Panc1 (cell line): Measurements from ENCODE around the gene CSMD2. TPM values are rescaled to one million over a fixed set of nuclear protein-coding genes. Genes with fewer than 3 reads are reported as not detected.

Experiments
- ATAC-seq: fragments of 200-7000 bp; cut with Tn5 transposase; 2 replicates; pipeline ENCODE4 v1.9.1; 2020; ENCODE audit warnings: mild to moderate bottlenecking, moderate library complexity
- BruUV-seq: library from RNA; stranded (reverse); fragments of 400-500 nt; replicated peaks from 2 replicates; lab custom pipeline; 2021; lab: Mats Ljungman, UMichigan
- CTCF ChIA-PET: fragments of 300-600 bp; sonication (Branson Sonifier 250); formaldehyde crosslinking; loops from one replicate; lab custom pipeline; 2022; ENCODE audit warnings: antibody characterized with exemption; lab: Charles Lee
- POLR2A ChIA-PET: fragments of 300-600 bp; sonication (Branson Sonifier 250); formaldehyde crosslinking; loops from one replicate; lab custom pipeline; 2022; ENCODE audit warnings: antibody characterized with exemption; lab: Charles Lee
- DNase-seq: peaks from one replicate; pipeline ENCODE4 v3.0.0-alpha.2; 2010; ENCODE audit warnings: low read depth, low spot score
- H3K27ac ChIP-seq: 2 replicates; pipeline ENCODE4 v1.5.1; 2011; ENCODE audit warnings: mild to moderate bottlenecking, low read length, inconsistent platforms
- H3K27me3 ChIP-seq: fragments of 200-500 bp; sonication (Bioruptor generic); 2 replicates; pipeline ENCODE4 v1.6.0; 2014; ENCODE audit warnings: low read length, inconsistent platforms; ENCODE audit not compliant: control insufficient read depth, insufficient read depth
- H3K36me3 ChIP-seq: fragments of 200-500 bp; sonication (Bioruptor generic); 2 replicates; pipeline ENCODE4 v1.5.1; 2014; ENCODE audit warnings: inconsistent platforms, mild to moderate bottlenecking, low read length, moderate library complexity; ENCODE audit not compliant: control insufficient read depth, insufficient read depth
- H3K4me1 ChIP-seq: 2 replicates; pipeline ENCODE4 v1.5.1; 2011; ENCODE audit warnings: inconsistent platforms, mild to moderate bottlenecking, low read length, moderate library complexity; ENCODE audit not compliant: control insufficient read depth, insufficient read depth
- H3K4me3 ChIP-seq, 2 experiments: 2 replicates each; pipeline ENCODE4 v1.5.1; 2011 to 2012; ENCODE audit warnings: low read depth in 2 of 2, low read length in 2 of 2, mild to moderate bottlenecking in 2 of 2, inconsistent platforms in 1 of 2, moderate library complexity in 1 of 2
- H3K9me3 ChIP-seq: fragments of 200-500 bp; sonication (Bioruptor generic); 2 replicates; pipeline ENCODE4 v1.5.1; 2014; ENCODE audit warnings: low read depth, mild to moderate bottlenecking, inconsistent platforms, low read length, moderate library complexity; ENCODE audit not compliant: control insufficient read depth, insufficient read depth
- POLR2AphosphoS5 ChIP-seq: IDR thresholded peaks from 2 replicates; pipeline ENCODE4 v1.6.1; 2012; ENCODE audit warnings: mild to moderate bottlenecking, low read depth, low read length, moderate library complexity
- SIN3A ChIP-seq: IDR thresholded peaks from 2 replicates; pipeline ENCODE4 v1.6.1; 2012; ENCODE audit warnings: low read depth, mild to moderate bottlenecking, low read length, moderate library complexity, borderline replicate concordance; ENCODE audit not compliant: insufficient read depth
- TCF7L2 ChIP-seq: IDR thresholded peaks from 2 replicates; pipeline ENCODE4 v1.6.1; 2011; ENCODE audit warnings: mild to moderate bottlenecking, low read depth, low read length, inconsistent platforms
- in situ Hi-C: cut with HindIII; loops from 2 replicates; pipeline ENCODE4 v1.10.0; 2016; ENCODE audit warnings: low sequenced_read_pairs, low pct_unique_long_range_greater_than_20kb
- intact Hi-C: fragments of 100-400 bp; cut with micrococcal nuclease; formaldehyde crosslinking; loops from one replicate; pipeline ENCODE4 v1.10.0; 2022; ENCODE audit not compliant: unreplicated experiment
- total RNA-seq: library from RNA; stranded (reverse); gene quantifications from one replicate; pipeline ENCODE4 v1.2.1, GENCODE V29; 2021; ENCODE audit not compliant: unreplicated experiment
- TF ChIP-seq, protein P1 (sequence below), 2 experiments: IDR thresholded peaks; 2 replicates each; pipeline ENCODE4 v1.6.1; 2011 to 2012; ENCODE audit warnings: low read depth in 2 of 2, control low read depth in 1 of 2, low read length in 1 of 2, mild to moderate bottlenecking in 1 of 2, moderate library complexity in 1 of 2; ENCODE audit not compliant: insufficient read depth in 1 of 2
- TF ChIP-seq, protein P2 (sequence below): fragments of 450-650 bp; IDR thresholded peaks from 2 replicates; pipeline ENCODE4 v1.5.1; 2017; ENCODE audit warnings: mild to moderate bottlenecking

The CSMD2 gene
- total RNA-seq, 1 experiment from 2014 or later: not detected

- Histone ChIP-seq H3K4me3 (no peak overlapping the region), H3K4me1 (no peaks in the 10 kb centered on the region), H3K36me3 (no peaks in the 10 kb centered on the region), H3K9me3 (no peaks in the 10 kb centered on the region), H3K27me3 (peaks cover 4% of the 10 kb centered on the region), H3K27ac (no peak overlapping the region)
- TF ChIP-seq, protein P1, sequence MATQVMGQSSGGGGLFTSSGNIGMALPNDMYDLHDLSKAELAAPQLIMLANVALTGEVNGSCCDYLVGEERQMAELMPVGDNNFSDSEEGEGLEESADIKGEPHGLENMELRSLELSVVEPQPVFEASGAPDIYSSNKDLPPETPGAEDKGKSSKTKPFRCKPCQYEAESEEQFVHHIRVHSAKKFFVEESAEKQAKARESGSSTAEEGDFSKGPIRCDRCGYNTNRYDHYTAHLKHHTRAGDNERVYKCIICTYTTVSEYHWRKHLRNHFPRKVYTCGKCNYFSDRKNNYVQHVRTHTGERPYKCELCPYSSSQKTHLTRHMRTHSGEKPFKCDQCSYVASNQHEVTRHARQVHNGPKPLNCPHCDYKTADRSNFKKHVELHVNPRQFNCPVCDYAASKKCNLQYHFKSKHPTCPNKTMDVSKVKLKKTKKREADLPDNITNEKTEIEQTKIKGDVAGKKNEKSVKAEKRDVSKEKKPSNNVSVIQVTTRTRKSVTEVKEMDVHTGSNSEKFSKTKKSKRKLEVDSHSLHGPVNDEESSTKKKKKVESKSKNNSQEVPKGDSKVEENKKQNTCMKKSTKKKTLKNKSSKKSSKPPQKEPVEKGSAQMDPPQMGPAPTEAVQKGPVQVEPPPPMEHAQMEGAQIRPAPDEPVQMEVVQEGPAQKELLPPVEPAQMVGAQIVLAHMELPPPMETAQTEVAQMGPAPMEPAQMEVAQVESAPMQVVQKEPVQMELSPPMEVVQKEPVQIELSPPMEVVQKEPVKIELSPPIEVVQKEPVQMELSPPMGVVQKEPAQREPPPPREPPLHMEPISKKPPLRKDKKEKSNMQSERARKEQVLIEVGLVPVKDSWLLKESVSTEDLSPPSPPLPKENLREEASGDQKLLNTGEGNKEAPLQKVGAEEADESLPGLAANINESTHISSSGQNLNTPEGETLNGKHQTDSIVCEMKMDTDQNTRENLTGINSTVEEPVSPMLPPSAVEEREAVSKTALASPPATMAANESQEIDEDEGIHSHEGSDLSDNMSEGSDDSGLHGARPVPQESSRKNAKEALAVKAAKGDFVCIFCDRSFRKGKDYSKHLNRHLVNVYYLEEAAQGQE (IDR thresholded peaks at IDR 0.05; ENCODE audit: insufficient read depth in 1 of 2, low read depth in 2 of 2, low read length in 1 of 2): no peak
- no peak for TF ChIP-seq SIN3A
- TF ChIP-seq, protein P2, sequence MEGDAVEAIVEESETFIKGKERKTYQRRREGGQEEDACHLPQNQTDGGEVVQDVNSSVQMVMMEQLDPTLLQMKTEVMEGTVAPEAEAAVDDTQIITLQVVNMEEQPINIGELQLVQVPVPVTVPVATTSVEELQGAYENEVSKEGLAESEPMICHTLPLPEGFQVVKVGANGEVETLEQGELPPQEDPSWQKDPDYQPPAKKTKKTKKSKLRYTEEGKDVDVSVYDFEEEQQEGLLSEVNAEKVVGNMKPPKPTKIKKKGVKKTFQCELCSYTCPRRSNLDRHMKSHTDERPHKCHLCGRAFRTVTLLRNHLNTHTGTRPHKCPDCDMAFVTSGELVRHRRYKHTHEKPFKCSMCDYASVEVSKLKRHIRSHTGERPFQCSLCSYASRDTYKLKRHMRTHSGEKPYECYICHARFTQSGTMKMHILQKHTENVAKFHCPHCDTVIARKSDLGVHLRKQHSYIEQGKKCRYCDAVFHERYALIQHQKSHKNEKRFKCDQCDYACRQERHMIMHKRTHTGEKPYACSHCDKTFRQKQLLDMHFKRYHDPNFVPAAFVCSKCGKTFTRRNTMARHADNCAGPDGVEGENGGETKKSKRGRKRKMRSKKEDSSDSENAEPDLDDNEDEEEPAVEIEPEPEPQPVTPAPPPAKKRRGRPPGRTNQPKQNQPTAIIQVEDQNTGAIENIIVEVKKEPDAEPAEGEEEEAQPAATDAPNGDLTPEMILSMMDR: no peak
- TF ChIP-seq TCF7L2: no peak
- TF ChIP-seq POLR2AphosphoS5: no peak
- DNase-seq (no peak), ATAC-seq (no peak)
- POLR2A ChIA-PET: no interaction called here
- no TSS peak for BruUV-seq
- intact Hi-C loops (no loop called here), in situ Hi-C loops (no loop called here)
- CTCF ChIA-PET: interaction anchor here (0.7 kb wide), 1 partner anchor 1542 kb away, joined by 4 read pairs; no protein-coding TSS in a partner anchor
These were observed 527.1 kb downstream of the CSMD2 start for GRCh38 chr1:33637846-33638440.

DNA sequence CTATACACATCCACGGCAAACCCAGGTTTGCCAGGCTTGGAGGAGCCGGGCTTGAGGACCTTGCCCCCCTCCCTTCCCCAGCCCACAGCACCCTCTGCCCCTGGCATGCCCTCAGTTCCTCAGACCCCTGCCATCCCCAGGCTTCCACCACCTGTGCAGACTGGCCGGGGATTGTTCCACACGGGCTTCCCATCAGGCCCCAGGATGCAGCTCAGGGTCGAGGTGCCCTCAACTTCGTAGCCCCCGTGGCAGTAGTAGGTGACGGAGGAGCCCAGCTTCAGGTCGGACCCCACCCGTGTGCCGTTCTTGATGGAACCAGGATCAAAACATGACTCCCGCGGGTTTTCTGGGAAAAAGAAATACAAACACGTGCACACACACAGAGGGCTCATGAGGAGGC, 528.8 kb downstream of the CSMD2 start:
- POLR2A ChIA-PET: no interaction called here
- no peak for ATAC-seq
- no peak for TF ChIP-seq TCF7L2
- no peak for TF ChIP-seq POLR2AphosphoS5
- TF ChIP-seq, protein P1 (IDR thresholded peaks at IDR 0.05; ENCODE audit: insufficient read depth in 1 of 2, low read depth in 2 of 2, low read length in 1 of 2): no peak
- TF ChIP-seq, protein P2: no peak
- no peak for TF ChIP-seq SIN3A
- CTCF ChIA-PET: no interaction called here
- intact Hi-C loops: no loop called here
- DNase-seq: no peak
- Histone ChIP-seq H3K4me1 (no peaks in the 10 kb centered on the region), H3K4me3 (no peak overlapping the region), H3K27me3 (peaks cover 4% of the 10 kb centered on the region), H3K36me3 (no peaks in the 10 kb centered on the region), H3K9me3 (no peaks in the 10 kb centered on the region), H3K27ac (no peak overlapping the region)
- in situ Hi-C loops: no loop called here
- no TSS peak for BruUV-seq
